K562 (cell line): ENCODE results near the gene MYH9.

Experiments used
- ATF4 ChIP-seq: fragments of 450-650 bp; formaldehyde crosslinking; IDR thresholded peaks from 2 replicates; pipeline ENCODE4 v1.4.0; 2022; ENCODE audit warnings: mild to moderate bottlenecking, moderate library complexity
- CTCF ChIP-seq, 3 experiments: IDR thresholded peaks in 2 of 3; conservative IDR thresholded peaks in 1 of 3; 2 replicates each; pipeline ENCODE4 v1.5.1; 2011 to 2012; ENCODE audit warnings: low read length in 3 of 3, mild to moderate bottlenecking in 3 of 3, control low read depth in 2 of 3, improper control_type of control experiment in 1 of 3, inconsistent platforms in 1 of 3, low read depth in 1 of 3, mixed read lengths in 1 of 3, moderate library complexity in 1 of 3; ENCODE audit not compliant: insufficient read depth in 2 of 3
- ETS1 ChIP-seq: conservative IDR thresholded peaks from 2 replicates; pipeline ENCODE4 v1.6.1; 2011; ENCODE audit warnings: low read depth, mild to moderate bottlenecking, low read length; ENCODE audit not compliant: control insufficient read depth
- ETV6 ChIP-seq, 3 experiments: fragments of 150-350 bp in 1 of 3; sonication (generic) in 1 of 3; formaldehyde crosslinking in 1 of 3; IDR thresholded peaks; 2 replicates each; pipeline versions ENCODE4 v1.6.1 to v1.8.0; 2014 to 2022; ENCODE audit warnings: borderline replicate concordance in 2 of 3, low read depth in 2 of 3, antibody characterized with exemption in 1 of 3, low read length in 1 of 3, mild to moderate bottlenecking in 1 of 3, missing genetic modification reagents in 1 of 3
- PBX2 ChIP-seq, 2 experiments: IDR thresholded peaks in 1 of 2; conservative IDR thresholded peaks in 1 of 2; 2 replicates each; pipeline ENCODE4 v1.6.1; 2016; ENCODE audit warnings: low read depth in 2 of 2, mild to moderate bottlenecking in 1 of 2, missing compliant biosample characterization in 1 of 2, missing genetic modification characterization in 1 of 2, moderate library complexity in 1 of 2
- POLR2A ChIP-seq: fragments of 450-650 bp; conservative IDR thresholded peaks from 2 replicates; pipeline ENCODE4 v1.6.1; 2016
- RBFOX2 ChIP-seq: fragments of 200-400 bp; formaldehyde crosslinking; IDR thresholded peaks from 2 replicates; pipeline ENCODE4 v1.6.1; 2017; ENCODE audit warnings: low read depth, mild to moderate bottlenecking, low read length, moderate library complexity
- SMC3 ChIP-seq: conservative IDR thresholded peaks from 2 replicates; pipeline ENCODE4 v1.6.1; 2011; ENCODE audit warnings: low read depth, low read length, improper control_type of control experiment; ENCODE audit not compliant: insufficient read depth
- ZNF146 ChIP-seq: IDR thresholded peaks from one replicate; pipeline ENCODE4 v1.6.1; 2018; ENCODE audit warnings: missing compliant biosample characterization; ENCODE audit not compliant: unreplicated experiment

- no peak for TF ChIP-seq RBFOX2
- TF ChIP-seq SMC3: no peak
- TF ChIP-seq CTCF (IDR thresholded peaks at IDR 0.05 in 2 of 3, conservative IDR thresholded peaks at IDR 0.05 in 1 of 3; ENCODE audit: insufficient read depth in 2 of 3, low read depth in 1 of 3, low read length in 3 of 3): no peak
- no peak for TF ChIP-seq ATF4 (CRISPR knock-in tag)
- TF ChIP-seq ZNF146: no peak
- no peak for TF ChIP-seq ETV6 (IDR thresholded peaks at IDR 0.05; ENCODE audit: borderline replicate concordance in 1 of 2, low read depth in 2 of 2, low read length in 1 of 2)
- no peak for TF ChIP-seq ETV6 (CRISPR knock-in tag; IDR thresholded peaks at IDR 0.05; ENCODE audit: borderline replicate concordance)
- no peak for TF ChIP-seq ETS1
- no peak for TF ChIP-seq POLR2A
- TF ChIP-seq PBX2 (CRISPR knock-in tag; IDR thresholded peaks at IDR 0.05; ENCODE audit: low read depth): no peak
- no peak for TF ChIP-seq PBX2 (tag; conservative IDR thresholded peaks at IDR 0.05; ENCODE audit: low read depth)
These were observed 21.5 kb downstream of the MYH9 start for GRCh38 chr22:36366291-36366708.
